Measurements from ENCODE around the gene PRRC2C. TPM values are rescaled to one million over a fixed set of nuclear protein-coding genes. Genes with fewer than 3 reads are reported as not detected.

PRRC2C gene
- total RNA-seq: 41.7 and 49.9 TPM in 2 replicates

GRCh38 chr1:171485375-171486047 is at the start of gene PRRC2C:
Gene PRRC2C, plus strand, starts transcription at chr1:171485530. Its CDS starts 26,559 bp downstream, at chr1:171512089.

GRCh38 chr1:171622152-171622462 is 136.8 kb downstream of the PRRC2C start, which contains the start of gene MYOCOS:
Gene MYOCOS, plus strand, starts transcription at chr1:171622243. Its CDS starts 1,641 bp downstream, at chr1:171623884.

Other genes starting within 250 kb of the PRRC2C start
- gene FMO1, start 237.0 kb upstream of the PRRC2C start, total RNA-seq: not detected in 2 replicates
- gene FMO4, start 171.3 kb upstream of the PRRC2C start, total RNA-seq: 13.2 and 13.4 TPM in 2 replicates
- gene MYOCOS, start 136.7 kb downstream of the PRRC2C start, total RNA-seq: not detected in 2 replicates
- not detected in 2 replicates for gene MYOC, start 167.2 kb downstream of the PRRC2C start, total RNA-seq

Measured in cardiac atrium fibroblast (primary cell).